GM18526 (cell line): ENCODE data around the gene SPATA19.

ENCODE experiments used
- POLR2A ChIP-seq: IDR thresholded peaks from 3 replicates; pipeline ENCODE4 v1.6.1; 2011; ENCODE audit not compliant: insufficient read length; ENCODE audit errors: extremely low read depth

Gene SPATA19, protein sequence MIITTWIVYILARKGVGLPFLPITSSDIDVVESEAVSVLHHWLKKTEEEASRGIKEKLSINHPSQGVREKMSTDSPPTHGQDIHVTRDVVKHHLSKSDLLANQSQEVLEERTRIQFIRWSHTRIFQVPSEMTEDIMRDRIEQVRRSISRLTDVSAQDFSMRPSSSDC

GRCh38 chr11:133845413-133845812 is at the start of gene SPATA19:
Gene SPATA19 (minus strand): TSS chr11:133845513. CDS start chr11:133845446, 67 bp downstream.
- TF ChIP-seq POLR2A = no peak

DNA sequence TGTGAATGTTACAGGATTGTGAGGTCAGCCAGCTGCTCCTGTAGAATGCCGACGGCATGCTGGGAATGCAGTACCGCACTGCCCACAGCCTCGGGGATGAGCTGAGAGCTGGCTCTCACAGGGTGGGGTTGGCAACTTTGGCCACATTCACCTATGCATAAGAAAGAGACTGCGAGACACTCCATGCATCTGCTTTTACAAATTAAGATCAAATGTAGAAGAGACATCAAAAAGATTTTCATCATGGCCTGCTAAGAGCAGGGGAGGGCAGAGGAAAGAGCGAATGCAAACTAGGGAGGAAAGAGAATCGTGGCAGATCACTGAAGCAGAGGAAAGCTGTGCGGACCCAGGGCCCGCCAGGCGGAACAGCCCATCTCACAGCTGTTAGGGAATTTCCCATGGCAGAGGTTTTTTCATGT is 49.8 kb upstream of the SPATA19 start:
- TF ChIP-seq POLR2A = no peak

- TF ChIP-seq POLR2A = no peak
These were observed 48.1 kb upstream of the SPATA19 start for GRCh38 chr11:133893381-133893780.

- TF ChIP-seq POLR2A = no peak
These were observed 47.5 kb upstream of the SPATA19 start for GRCh38 chr11:133892584-133893380.

GRCh38 chr11:133892126-133892525 is 46.8 kb upstream of the SPATA19 start:
- TF ChIP-seq POLR2A = no peak

DNA sequence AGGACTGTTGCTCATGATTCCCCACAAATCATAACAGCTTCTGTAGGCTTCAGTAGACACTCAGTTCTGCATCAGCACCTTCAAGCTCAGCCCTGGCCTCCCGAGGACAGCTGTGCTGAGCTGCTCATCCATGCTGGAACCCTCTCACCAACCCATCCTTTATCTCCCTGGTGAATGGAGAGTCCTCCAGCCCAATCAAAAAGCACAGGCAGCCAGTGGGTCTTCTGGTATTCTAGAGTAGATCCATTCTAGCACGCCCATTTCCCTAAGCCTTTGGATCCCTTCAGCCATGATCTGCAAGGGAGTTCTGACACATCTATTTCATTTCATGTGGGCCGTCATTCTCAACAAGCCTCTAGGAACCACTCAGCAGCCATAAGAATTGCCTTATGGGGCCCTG is 44.6 kb upstream of the SPATA19 start:
- TF ChIP-seq POLR2A = no peak

DNA sequence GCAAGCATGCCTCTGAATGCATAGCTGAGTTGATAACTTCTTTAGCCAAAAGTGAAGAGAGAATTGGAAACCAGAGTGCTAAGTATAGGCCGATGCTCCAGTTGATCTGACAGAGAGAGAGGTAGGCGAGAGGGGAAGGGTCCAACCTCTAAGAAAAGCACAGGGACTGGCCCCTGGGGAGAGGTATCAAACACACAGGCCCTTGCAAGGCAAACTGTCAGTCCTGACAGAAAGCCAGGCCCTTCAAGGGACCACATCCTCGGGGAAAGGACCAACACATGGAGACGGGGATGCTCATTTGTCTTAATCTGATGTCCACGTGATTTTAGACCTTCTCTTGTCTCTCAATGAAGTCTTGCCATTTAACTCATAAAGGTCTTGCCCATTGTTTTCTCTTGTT is 43.9 kb upstream of the SPATA19 start:
- TF ChIP-seq POLR2A = no peak

DNA sequence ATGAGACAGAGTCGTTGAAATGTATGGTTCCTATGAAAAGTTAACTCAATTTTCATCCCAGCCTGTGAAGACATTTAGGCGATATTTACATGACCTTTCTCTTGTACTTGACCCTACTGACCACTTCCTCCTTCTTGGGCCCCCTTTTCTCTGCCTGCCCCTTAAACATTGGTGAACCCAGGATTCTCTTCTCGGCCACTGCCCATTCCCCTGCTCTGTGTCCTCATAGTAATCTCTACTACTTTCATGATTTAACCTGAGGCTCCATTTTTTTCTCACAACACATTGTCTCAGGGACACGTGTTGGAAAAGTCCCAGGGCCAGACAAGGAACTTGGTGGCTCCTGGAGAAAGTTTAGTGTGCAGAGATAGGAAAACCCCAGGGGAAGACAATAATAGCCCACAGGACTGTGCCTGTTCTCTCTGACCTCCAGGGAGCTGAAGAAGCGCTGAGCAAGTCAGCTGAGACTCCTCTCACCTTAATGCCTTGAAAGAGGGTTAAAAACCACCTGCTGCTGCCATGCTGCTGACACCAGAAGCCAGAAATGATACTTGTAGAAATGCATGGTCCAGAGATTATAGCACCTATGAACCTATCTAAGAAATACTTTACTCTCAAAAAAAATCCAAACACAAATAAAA is 42.5 kb upstream of the SPATA19 start:
- TF ChIP-seq POLR2A = no peak

GRCh38 chr11:133886029-133886428 is 40.7 kb upstream of the SPATA19 start:
- TF ChIP-seq POLR2A = no peak

- no peak for TF ChIP-seq POLR2A
These were observed 26.8 kb upstream of the SPATA19 start for GRCh38 chr11:133872160-133872559.

DNA sequence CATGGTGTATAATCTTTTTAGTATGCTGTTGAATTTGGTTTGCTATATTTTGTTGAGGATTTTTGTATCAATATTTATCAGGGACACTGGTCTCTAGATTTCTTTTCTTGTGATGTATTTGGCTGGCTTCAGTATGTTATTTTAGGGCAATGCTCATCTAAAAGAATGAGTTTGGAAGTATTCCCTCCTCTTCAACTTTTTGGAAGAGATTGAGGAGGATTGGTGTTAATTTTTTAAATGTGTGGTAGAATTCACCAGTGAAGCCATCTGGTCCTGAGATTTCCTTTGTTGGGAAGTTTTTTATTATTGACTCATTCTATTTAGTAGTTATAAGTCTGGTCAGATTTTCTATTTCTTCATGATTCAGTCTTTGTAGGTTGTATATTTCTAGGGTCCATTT is 22.1 kb upstream of the SPATA19 start:
- no peak for TF ChIP-seq POLR2A

DNA sequence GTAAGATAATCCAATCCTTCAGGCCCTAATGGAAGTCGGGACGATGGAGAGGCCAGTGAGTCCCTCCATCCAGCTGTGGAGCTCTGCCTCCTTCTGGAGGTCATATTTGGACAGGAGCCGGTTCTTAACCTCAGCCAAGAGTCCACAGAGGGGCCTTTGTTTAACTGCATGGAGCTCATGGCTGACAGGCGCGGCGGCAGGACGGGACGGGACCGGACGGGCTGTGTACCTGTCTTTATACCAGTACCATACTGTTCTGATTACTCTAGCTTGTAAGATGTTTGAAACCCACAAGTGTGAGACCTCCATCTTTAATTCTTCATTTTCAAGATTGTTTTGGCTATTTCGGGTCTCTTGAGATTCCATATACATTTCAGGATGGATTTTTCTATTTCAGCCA is 20.2 kb upstream of the SPATA19 start:
- TF ChIP-seq POLR2A = no peak

DNA sequence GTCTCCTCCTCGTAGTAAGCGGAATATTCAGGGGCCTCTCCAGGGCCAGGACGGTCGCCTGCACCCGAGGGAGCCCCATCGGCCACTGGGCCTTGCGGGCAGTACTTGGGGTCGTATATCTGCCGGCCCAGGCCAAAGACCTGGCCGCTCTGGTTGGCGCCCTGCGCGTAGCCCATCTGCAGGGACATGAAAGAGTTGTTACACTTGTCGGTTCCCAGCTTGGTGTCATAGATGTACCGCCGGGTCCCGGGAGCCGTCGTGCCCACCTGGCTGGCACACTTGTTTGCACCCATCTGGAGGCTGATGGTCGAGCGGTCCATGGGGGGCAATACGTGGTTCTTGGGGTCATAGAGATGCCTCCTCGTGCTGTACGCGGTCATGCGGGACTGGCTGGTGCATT is 19.4 kb upstream of the SPATA19 start:
- no peak for TF ChIP-seq POLR2A

DNA sequence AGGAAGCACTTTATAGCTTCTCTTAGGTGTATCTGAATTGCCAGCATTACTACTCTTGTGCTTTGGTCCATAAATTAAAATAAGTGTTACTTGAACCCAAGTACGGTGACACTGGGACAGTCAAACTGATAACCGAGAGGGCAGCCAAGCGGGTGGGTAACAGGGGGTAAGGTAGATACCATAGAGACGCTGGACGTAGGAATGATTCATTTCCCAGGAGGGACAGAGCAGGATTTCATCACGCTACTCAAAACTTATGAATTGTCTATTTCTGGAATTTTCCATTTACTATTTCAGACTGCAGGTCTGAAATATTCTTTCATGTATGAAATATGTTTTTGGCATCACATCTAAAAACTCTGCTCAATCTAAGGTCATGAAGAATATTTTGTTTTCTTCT is 14.8 kb upstream of the SPATA19 start:
- no peak for TF ChIP-seq POLR2A

DNA sequence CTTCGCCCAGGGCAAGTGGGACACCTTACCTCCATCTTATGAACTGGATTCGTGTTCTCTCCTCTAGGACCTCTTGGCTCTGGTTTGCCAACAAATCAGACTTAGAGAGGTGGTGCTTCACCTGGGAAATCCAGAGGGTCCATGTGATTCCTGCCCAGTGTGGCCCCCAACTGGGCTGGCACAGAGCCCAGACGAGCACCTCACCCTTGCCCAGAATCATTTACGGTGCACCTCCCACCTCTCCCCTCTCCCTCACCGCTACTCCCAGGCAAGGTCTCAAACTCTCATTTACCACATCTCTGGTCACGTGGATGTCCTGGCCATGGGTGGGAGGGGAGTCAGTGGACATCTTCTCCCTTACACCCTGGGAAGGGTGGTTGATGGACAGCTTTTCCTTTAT is 1.1 kb downstream of the SPATA19 start:
- TF ChIP-seq POLR2A = no peak

GRCh38 chr11:133843454-133843987 is 1.8 kb downstream of the SPATA19 start:
- TF ChIP-seq POLR2A = no peak
